HS-5 (cell line): ENCODE results near the gene OGDH.
A peak's percentile ranks its signal among the peaks of the same experiment; 100 is the strongest.

ENCODE experiments used
- DNase-seq: peaks from one replicate; pipeline ENCODE4 v3.0.0-alpha.2; 2012; ENCODE audit warnings: low read depth

Gene OGDH

GRCh38 chr7:44738051-44738723, 131.8 kb downstream of the OGDH start:
- no peak for DNase-seq

GRCh38 chr7:44738876-44739665, 132.6 kb downstream of the OGDH start:
- DNase-seq: no peak

- DNase-seq: no peak
Measured at GRCh38 chr7:44740055-44740454, 133.6 kb downstream of the OGDH start.

- DNase-seq: no peak
Measured at GRCh38 chr7:44743750-44744149, 137.3 kb downstream of the OGDH start.

GRCh38 chr7:44748045-44748947, 141.9 kb downstream of the OGDH start, which contains the start of gene ZMIZ2:
Gene ZMIZ2 (plus strand): TSS chr7:44748847. CDS start chr7:44756250, 7,403 bp downstream.
- peak; percentile 67 for DNase-seq

- no peak for DNase-seq
Measured at GRCh38 chr7:44748948-44749731, 142.7 kb downstream of the OGDH start.

- no peak for DNase-seq
Measured at GRCh38 chr7:44749992-44750391, 143.6 kb downstream of the OGDH start.

GRCh38 chr7:44750424-44750823, 144.0 kb downstream of the OGDH start:
- no peak for DNase-seq

- DNase-seq: no peak
Measured at GRCh38 chr7:44750921-44751571, 144.6 kb downstream of the OGDH start.

GRCh38 chr7:44752822-44753221, 146.4 kb downstream of the OGDH start:
- no peak for DNase-seq

- no peak for DNase-seq
Measured at GRCh38 chr7:44754802-44755697, 148.6 kb downstream of the OGDH start.

- no peak for DNase-seq
Measured at GRCh38 chr7:44755698-44756627, 149.5 kb downstream of the OGDH start.

- no peak for DNase-seq
Measured at GRCh38 chr7:44756904-44757303, 150.5 kb downstream of the OGDH start.

- DNase-seq: no peak
Measured at GRCh38 chr7:44757311-44757710, 150.9 kb downstream of the OGDH start.

- DNase-seq: no peak
Measured at GRCh38 chr7:44757739-44758138, 151.3 kb downstream of the OGDH start.
